Keratinocyte (primary cell): ENCODE data around the gene TRIP13.

Source experiments
- CTCF ChIP-seq, 3 experiments: IDR thresholded peaks in 1 of 3; conservative IDR thresholded peaks in 1 of 3; optimal IDR thresholded peaks in 1 of 3; 2 replicates in 2 of 3; 3 replicates in 1 of 3; pipeline versions ENCODE3 to v1.5.1; 2011; ENCODE audit warnings: low read length in 3 of 3, mild to moderate bottlenecking in 3 of 3, moderate library complexity in 2 of 3, control low read depth in 1 of 3, inconsistent platforms in 1 of 3; ENCODE audit not compliant: insufficient read depth in 2 of 3; ENCODE audit errors: extremely low read depth in 1 of 3
- EZH2 ChIP-seq: IDR thresholded peaks from one replicate; pipeline ENCODE4 v1.6.1; 2012; ENCODE audit warnings: inconsistent platforms, mild to moderate bottlenecking, low read length, moderate library complexity

- TF ChIP-seq EZH2 (no peak), CTCF (optimal IDR thresholded peaks at IDR 0.05 in 1 of 3, IDR thresholded peaks at IDR 0.05 in 1 of 3, conservative IDR thresholded peaks at IDR 0.05 in 1 of 3; ENCODE audit: extremely low read depth in 1 of 3, insufficient read depth in 2 of 3, low read length in 3 of 3) (no peak)
Observed at GRCh38 chr5:849651-850301, 42.9 kb upstream of the TRIP13 start.
